ENCODE data around the gene GMDS. TPM values are rescaled to one million over a fixed set of nuclear protein-coding genes. Genes with fewer than 3 reads are reported as not detected.

GMDS gene
- total and polyA plus RNA-seq, 2 of the 13 experiments (the other 11 are each of a cell fraction or from before 2014, with no cell fraction given), result 64.4 to 112 TPM

DNA sequence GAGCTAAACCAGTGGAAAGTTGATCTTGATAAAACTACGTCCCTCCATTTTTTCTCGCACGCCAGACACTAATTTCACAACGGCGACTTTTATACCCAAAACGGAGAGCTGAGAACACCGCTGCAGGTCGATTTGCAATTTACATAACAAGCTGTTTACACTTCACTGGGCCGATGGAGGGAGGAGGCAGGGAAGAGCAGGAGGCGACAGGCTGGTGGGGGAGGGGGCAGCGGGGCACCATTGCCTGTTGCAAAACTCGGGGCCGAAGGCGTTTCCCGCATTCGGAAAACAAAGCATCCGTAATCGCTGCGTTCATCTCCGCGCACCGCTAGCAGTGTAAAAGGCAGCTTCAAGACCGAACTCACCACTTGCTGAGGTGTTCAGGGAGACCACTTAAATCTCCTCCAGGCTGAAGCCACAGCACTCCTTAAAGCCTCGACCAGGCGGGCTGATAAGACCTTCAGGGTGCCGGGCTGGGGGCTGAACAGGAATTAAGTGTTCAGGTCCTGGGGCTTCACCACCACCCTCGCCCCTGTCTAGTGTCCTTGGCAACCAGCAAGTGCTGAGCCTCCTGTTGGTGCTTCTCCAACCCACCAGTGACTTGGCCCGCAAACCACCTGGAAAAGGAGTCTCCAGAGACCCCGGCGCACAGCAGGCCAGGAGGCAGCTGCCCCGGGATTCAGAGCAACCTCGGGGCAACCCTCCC lies 637.7 kb downstream of the GMDS start (continued):
- no peak for TF ChIP-seq IKZF1 (IDR thresholded peaks at IDR 0.05)
- TF ChIP-seq, protein P1, sequence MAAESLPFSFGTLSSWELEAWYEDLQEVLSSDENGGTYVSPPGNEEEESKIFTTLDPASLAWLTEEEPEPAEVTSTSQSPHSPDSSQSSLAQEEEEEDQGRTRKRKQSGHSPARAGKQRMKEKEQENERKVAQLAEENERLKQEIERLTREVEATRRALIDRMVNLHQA (CRISPR knock-in tag; IDR thresholded peaks at IDR 0.05), result no peak
- no peak for TF ChIP-seq FOXM1 (CRISPR knock-in tag; IDR thresholded peaks at IDR 0.05)
- TF ChIP-seq DMTF1 (CRISPR knock-in tag; IDR thresholded peaks at IDR 0.05), result no peak
- TF ChIP-seq ZNF34 (CRISPR knock-in tag; IDR thresholded peaks at IDR 0.05; ENCODE audit: borderline replicate concordance), result 0 out of 2 replicates have a peak, but pooled peaks have one; percentile 49
- TF ChIP-seq, protein P2, sequence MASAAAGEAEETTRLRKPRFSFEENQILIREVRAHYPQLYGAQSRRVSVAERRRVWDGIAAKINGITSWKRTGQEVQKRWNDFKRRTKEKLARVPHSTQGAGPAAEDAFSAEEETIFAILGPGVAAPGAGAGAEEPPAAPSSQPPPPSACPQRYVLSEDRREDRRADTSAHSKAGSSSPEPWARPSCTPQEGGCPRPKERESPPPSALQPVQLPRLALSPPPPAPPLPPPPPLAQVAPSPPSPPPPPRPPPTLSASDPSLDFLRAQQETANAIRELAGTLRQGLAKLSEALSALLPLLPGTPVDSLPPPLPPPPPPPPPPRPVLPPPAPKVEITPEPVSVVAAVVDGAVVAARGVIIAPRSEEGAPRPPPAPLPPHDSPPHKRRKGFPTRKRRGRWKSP (CRISPR knock-in tag; IDR thresholded peaks at IDR 0.05), result peak; percentile 43; the same call in 1 of the 2 replicates
- TF ChIP-seq ZNF253 (CRISPR knock-in tag; IDR thresholded peaks at IDR 0.05; ENCODE audit: borderline replicate concordance), result no peak
- TF ChIP-seq ZSCAN9 (CRISPR knock-in tag; IDR thresholded peaks at IDR 0.05; ENCODE audit: borderline replicate concordance), result 0 out of 2 replicates have a peak, but pooled peaks have one; percentile 36
- TF ChIP-seq EEA1 (CRISPR knock-in tag; IDR thresholded peaks at IDR 0.05; ENCODE audit: borderline replicate concordance), result no peak
- no peak for TF ChIP-seq HNF1A (IDR thresholded peaks at IDR 0.05; ENCODE audit: low read depth)
- TF ChIP-seq HNF1A (CRISPR knock-in tag; IDR thresholded peaks at IDR 0.05; ENCODE audit: borderline replicate concordance), result no peak
- TF ChIP-seq KMT2B (CRISPR knock-in tag; IDR thresholded peaks at IDR 0.05), result 0 out of 2 replicates have a peak, but pooled peaks have one; percentile 29
- no peak for TF ChIP-seq AKAP8 (CRISPR knock-in tag; IDR thresholded peaks at IDR 0.05)
- no peak for TF ChIP-seq ELF4 (CRISPR knock-in tag; IDR thresholded peaks at IDR 0.05; ENCODE audit: borderline replicate concordance)
- no peak for TF ChIP-seq PAX8 (CRISPR knock-in tag; IDR thresholded peaks at IDR 0.05; ENCODE audit: borderline replicate concordance)
- TF ChIP-seq TARDBP (CRISPR knock-in tag; IDR thresholded peaks at IDR 0.05), result peak; percentile 81
- TF ChIP-seq ZNF432 (CRISPR knock-in tag; IDR thresholded peaks at IDR 0.05; ENCODE audit: borderline replicate concordance), result no peak
- no peak for TF ChIP-seq JUN (CRISPR knock-in tag; IDR thresholded peaks at IDR 0.05)
- no peak for TF ChIP-seq SMAD3 (CRISPR knock-in tag; IDR thresholded peaks at IDR 0.05)
- TF ChIP-seq ARNTL (CRISPR knock-in tag; IDR thresholded peaks at IDR 0.05), result 0 out of 2 replicates have a peak, but pooled peaks have one; percentile 27
- peak; percentile 46; the same call in 1 of the 2 replicates for TF ChIP-seq KAT7 (CRISPR knock-in tag; IDR thresholded peaks at IDR 0.05; ENCODE audit: borderline replicate concordance)
